ENCODE results near the gene SLC6A18. TPM values are rescaled to one million over a fixed set of nuclear protein-coding genes. Genes with fewer than 3 reads are reported as not detected.

SLC6A18 gene
- total and polyA plus RNA-seq, 9 of the 15 experiments (the other 6 are each of a cell fraction or from before 2014, with no cell fraction given): not detected

GRCh38 chr5:1199649-1200494 is 25.3 kb upstream of the SLC6A18 start (continued):
- TF ChIP-seq NEUROD1 (IDR thresholded peaks at IDR 0.05; ENCODE audit: borderline replicate concordance, low read depth, low read length, partially characterized antibody) (peak; percentile 60), ZNF174 (CRISPR knock-in tag; IDR thresholded peaks at IDR 0.05) (no peak), VEZF1 (CRISPR knock-in tag; IDR thresholded peaks at IDR 0.05) (peak; percentile 95), ELF4 (CRISPR knock-in tag; IDR thresholded peaks at IDR 0.05) (peak; percentile 97), NCOA1 (IDR thresholded peaks at IDR 0.05; ENCODE audit: low read depth) (peak; percentile 56; the same call in 1 of the 2 replicates), ZNF583 (CRISPR knock-in tag; IDR thresholded peaks at IDR 0.05) (peak; percentile 82; the same call in 1 of the 2 replicates), HLTF (IDR thresholded peaks at IDR 0.05) (peak; percentile 92), BMI1 (IDR thresholded peaks at IDR 0.05; ENCODE audit: low read length) (no peak), MCM5 (IDR thresholded peaks at IDR 0.05; ENCODE audit: low read depth) (0 out of 2 replicates have a peak, but pooled peaks have one; percentile 26), ZNF395 (CRISPR knock-in tag; IDR thresholded peaks at IDR 0.05) (peak; percentile 92), PCBP1 (IDR thresholded peaks at IDR 0.05; ENCODE audit: low read depth, low read length, poor library complexity, severe bottlenecking) (no peak), HMG20A (CRISPR knock-in tag; conservative IDR thresholded peaks at IDR 0.05) (no peak), ZKSCAN8 (CRISPR knock-in tag; IDR thresholded peaks at IDR 0.05) (peak; percentile 44; the same call in 1 of the 2 replicates), CBX8 (IDR thresholded peaks at IDR 0.05; ENCODE audit: borderline replicate concordance, extremely low read depth, low read depth, low read length, poor library complexity, severe bottlenecking) (no peak), CXXC5 (CRISPR knock-in tag; IDR thresholded peaks at IDR 0.05) (peak; percentile 75), CC2D1A (IDR thresholded peaks at IDR 0.05) (peak; percentile 69), ZC3H8 (IDR thresholded peaks at IDR 0.05) (no peak), FOXA3 (CRISPR knock-in tag; conservative IDR thresholded peaks at IDR 0.05 in 1 of 2, IDR thresholded peaks at IDR 0.05 in 1 of 2) (no peak), FOS (IDR thresholded peaks at IDR 0.05; ENCODE audit: extremely low read depth, insufficient read length) (no peak), PHF20 (IDR thresholded peaks at IDR 0.05; ENCODE audit: partially characterized antibody) (peak; percentile 65), SMARCE1 (IDR thresholded peaks at IDR 0.05) (peak; percentile 47), CBX2 (IDR thresholded peaks at IDR 0.05; ENCODE audit: insufficient read depth, low read length, poor library complexity, severe bottlenecking) (no peak)
- TF ChIP-seq, protein P1, sequence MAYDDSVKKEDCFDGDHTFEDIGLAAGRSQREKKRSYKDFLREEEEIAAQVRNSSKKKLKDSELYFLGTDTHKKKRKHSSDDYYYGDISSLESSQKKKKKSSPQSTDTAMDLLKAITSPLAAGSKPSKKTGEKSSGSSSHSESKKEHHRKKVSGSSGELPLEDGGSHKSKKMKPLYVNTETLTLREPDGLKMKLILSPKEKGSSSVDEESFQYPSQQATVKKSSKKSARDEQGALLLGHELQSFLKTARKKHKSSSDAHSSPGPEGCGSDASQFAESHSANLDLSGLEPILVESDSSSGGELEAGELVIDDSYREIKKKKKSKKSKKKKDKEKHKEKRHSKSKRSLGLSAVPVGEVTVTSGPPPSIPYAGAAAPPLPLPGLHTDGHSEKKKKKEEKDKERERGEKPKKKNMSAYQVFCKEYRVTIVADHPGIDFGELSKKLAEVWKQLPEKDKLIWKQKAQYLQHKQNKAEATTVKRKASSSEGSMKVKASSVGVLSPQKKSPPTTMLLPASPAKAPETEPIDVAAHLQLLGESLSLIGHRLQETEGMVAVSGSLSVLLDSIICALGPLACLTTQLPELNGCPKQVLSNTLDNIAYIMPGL (CRISPR knock-in tag; IDR thresholded peaks at IDR 0.05): no peak

Measured in K562 (cell line).